Measurements from ENCODE around the gene EDEM3.

GRCh38 chr1:184669391-184669790 lies 85.3 kb downstream of the EDEM3 start:
- no peak for TF ChIP-seq CTCF (optimal IDR thresholded peaks at IDR 0.05 in 1 of 3, IDR thresholded peaks at IDR 0.05 in 1 of 3, conservative IDR thresholded peaks at IDR 0.05 in 1 of 3; ENCODE audit: extremely low read depth in 1 of 3, insufficient read depth in 2 of 3, low read length in 3 of 3)
- no peak for TF ChIP-seq EZH2 (IDR thresholded peaks at IDR 0.05; ENCODE audit: low read length)

Measured in keratinocyte (primary cell).